ENCODE measurements around the gene DDO. TPM values are rescaled to one million over a fixed set of nuclear protein-coding genes. Genes with fewer than 3 reads are reported as not detected.

Gene DDO
- total RNA-seq, 2 donors from 2014 or later, result 4.4 to 13.7 TPM

GRCh38 chr6:110387986-110388385 is 27.4 kb downstream of the DDO start:
- no peak for TF ChIP-seq CTCF (IDR thresholded peaks at IDR 0.05)
- H3K27ac ChIP-seq, result no peak overlapping the region
- H3K4me3 ChIP-seq, result no peak overlapping the region
- no peaks in the 10 kb centered on the region for H3K9me3 ChIP-seq
- DNase-seq (ENCODE audit: low spot score), result no peak
- H3K4me1 ChIP-seq, result peaks cover 0 to 5% of the 10 kb centered on the region in 2 donors
- H3K36me3 ChIP-seq, result no peaks in the 10 kb centered on the region
- H3K27me3 ChIP-seq, result no peaks in the 10 kb centered on the region

- H3K4me1 ChIP-seq, result peaks cover 0 to 5% of the 10 kb centered on the region in 2 donors
- no peaks in the 10 kb centered on the region for H3K36me3 ChIP-seq
- DNase-seq (ENCODE audit: low spot score), result no peak
- H3K9me3 ChIP-seq, result no peaks in the 10 kb centered on the region
- no peak overlapping the region for H3K4me3 ChIP-seq
- H3K27ac ChIP-seq, result no peak overlapping the region
- H3K27me3 ChIP-seq, result no peaks in the 10 kb centered on the region
- TF ChIP-seq CTCF (IDR thresholded peaks at IDR 0.05), result no peak
Observed at GRCh38 chr6:110385458-110385863, 29.9 kb downstream of the DDO start.

GRCh38 chr6:110378552-110378951 is 36.8 kb downstream of the DDO start:
- Histone ChIP-seq H3K4me3 (no peak overlapping the region), H3K9me3 (no peaks in the 10 kb centered on the region), H3K27me3 (no peaks in the 10 kb centered on the region), H3K36me3 (no peaks in the 10 kb centered on the region), H3K27ac (no peak overlapping the region), H3K4me1 (no peaks in the 10 kb centered on the region)
- DNase-seq (ENCODE audit: low spot score), result no peak
- TF ChIP-seq CTCF (IDR thresholded peaks at IDR 0.05), result no peak

- no peaks in the 10 kb centered on the region for H3K36me3 ChIP-seq
- no peak for TF ChIP-seq CTCF (IDR thresholded peaks at IDR 0.05)
Observed at GRCh38 chr6:110369066-110369465, 46.3 kb downstream of the DDO start.

GRCh38 chr6:110368284-110368683 is 47.1 kb downstream of the DDO start:
- no peaks in the 10 kb centered on the region for H3K9me3 ChIP-seq
- no peak for DNase-seq (ENCODE audit: low spot score)
- H3K4me3 ChIP-seq, result no peak overlapping the region
- no peak overlapping the region for H3K27ac ChIP-seq
- no peaks in the 10 kb centered on the region for H3K27me3 ChIP-seq
- H3K4me1 ChIP-seq, result no peaks in the 10 kb centered on the region
- TF ChIP-seq CTCF (IDR thresholded peaks at IDR 0.05), result no peak
- no peaks in the 10 kb centered on the region for H3K36me3 ChIP-seq

More at GRCh38 chr6:110369066-110369465, 46.3 kb downstream of the DDO start:
- Histone ChIP-seq H3K27me3 (no peaks in the 10 kb centered on the region), H3K27ac (no peak overlapping the region), H3K9me3 (no peaks in the 10 kb centered on the region), H3K4me3 (no peak overlapping the region), H3K4me1 (no peaks in the 10 kb centered on the region)
- DNase-seq (ENCODE audit: low spot score), result no peak

- Histone ChIP-seq H3K27ac (no peak overlapping the region), H3K27me3 (no peaks in the 10 kb centered on the region), H3K4me1 (no peaks in the 10 kb centered on the region), H3K36me3 (no peaks in the 10 kb centered on the region), H3K4me3 (no peak overlapping the region), H3K9me3 (no peaks in the 10 kb centered on the region)
- DNase-seq (ENCODE audit: low spot score), result no peak
- TF ChIP-seq CTCF (IDR thresholded peaks at IDR 0.05), result no peak
Observed at GRCh38 chr6:110367825-110368224, 47.5 kb downstream of the DDO start.
